ENCODE data around the gene CEMIP.

Gene CEMIP

GRCh38 chr15:80823995-80824394, 44.8 kb downstream of the CEMIP start:
- Histone ChIP-seq H3K9me3 (ENCODE audit: control insufficient read depth, insufficient read depth, low read depth, low read length) (no peaks in the 10 kb centered on the region), H3K36me3 (ENCODE audit: control insufficient read depth in 2 of 2, insufficient read depth in 1 of 2, low read length in 2 of 2) (no peaks in the 10 kb centered on the region), H3K4me3 (ENCODE audit: low read depth, low read length) (no peak overlapping the region), H3K4me1 (ENCODE audit: control insufficient read depth, insufficient read depth, low read length) (no peaks in the 10 kb centered on the region), H3K27ac (ENCODE audit: extremely low read depth, low read depth, low read length) (no peak overlapping the region)
- ChIA-PET CTCF (interaction anchor here (1.0 kb wide), 1 partner anchor 37 kb away, joined by 3 read pairs; no protein-coding TSS in a partner anchor), POLR2A (no interaction called here)
- TF ChIP-seq ZNF513 (tag by site-specific recombination; IDR thresholded peaks at IDR 0.05) (no peak), ZBTB17 (tag by site-specific recombination; IDR thresholded peaks at IDR 0.05) (no peak), ZNF302 (tag by site-specific recombination; IDR thresholded peaks at IDR 0.05; ENCODE audit: low read depth) (no peak), ZNF202 (tag by site-specific recombination; IDR thresholded peaks at IDR 0.05; ENCODE audit: borderline replicate concordance) (no peak), ZNF610 (tag by site-specific recombination; IDR thresholded peaks at IDR 0.05; ENCODE audit: borderline replicate concordance) (no peak), ZNF239 (tag by site-specific recombination; IDR thresholded peaks at IDR 0.05) (no peak), ZNF416 (tag by site-specific recombination; IDR thresholded peaks at IDR 0.05) (no peak), KLF17 (tag by site-specific recombination; IDR thresholded peaks at IDR 0.05) (no peak), KLF7 (tag by site-specific recombination; IDR thresholded peaks at IDR 0.05; ENCODE audit: borderline replicate concordance) (no peak), ZNF121 (tag by site-specific recombination; IDR thresholded peaks at IDR 0.05) (no peak), ZNF777 (tag by site-specific recombination; IDR thresholded peaks at IDR 0.05; ENCODE audit: borderline replicate concordance) (no peak), ZNF518A (tag by site-specific recombination; conservative IDR thresholded peaks at IDR 0.05; ENCODE audit: low read depth) (no peak), ZNF341 (tag by site-specific recombination; IDR thresholded peaks at IDR 0.05; ENCODE audit: low read depth) (no peak), IKZF3 (tag by site-specific recombination; IDR thresholded peaks at IDR 0.05) (no peak), ZBTB10 (tag by site-specific recombination; IDR thresholded peaks at IDR 0.05) (no peak), PRDM6 (tag by site-specific recombination; IDR thresholded peaks at IDR 0.05) (no peak), ZNF221 (tag by site-specific recombination; IDR thresholded peaks at IDR 0.05; ENCODE audit: borderline replicate concordance) (no peak)

Measured in HEK293 (cell line).